Measurements from ENCODE around the gene NTMT2.
A peak's percentile ranks its signal among the peaks of the same experiment; 100 is the strongest.
"Not testable (repeated sequence)": the region's sequence is repeated elsewhere in the genome, so short reads cannot be mapped to it uniquely, and the experiment has no call there.

NTMT2 gene

GRCh38 chr1:170145770-170146676 is at the start of gene NTMT2:
NTMT2 (plus strand) TSS chr1:170145959; CDS start chr1:170146108, 149 bp downstream.
- DNase-seq (ENCODE audit: low spot score): peak; percentile 71

GRCh38 chr1:170095976-170096748 is 49.6 kb upstream of the NTMT2 start:
- DNase-seq (ENCODE audit: low spot score): no peak

- no peak for DNase-seq (ENCODE audit: low spot score)
Observed at GRCh38 chr1:170096806-170097340, 48.9 kb upstream of the NTMT2 start.

- DNase-seq (ENCODE audit: low spot score): no peak
Observed at GRCh38 chr1:170097449-170097948, 48.3 kb upstream of the NTMT2 start.

GRCh38 chr1:170113140-170113539 is 32.6 kb upstream of the NTMT2 start:
- not testable (repeated sequence) for DNase-seq (ENCODE audit: low spot score)

- DNase-seq (ENCODE audit: low spot score): peak; percentile 45
Observed at GRCh38 chr1:170114906-170115305, 30.9 kb upstream of the NTMT2 start.

- DNase-seq (ENCODE audit: low spot score): no peak
Observed at GRCh38 chr1:170122366-170122765, 23.4 kb upstream of the NTMT2 start.

- no peak for DNase-seq (ENCODE audit: low spot score)
Observed at GRCh38 chr1:170125269-170125668, 20.5 kb upstream of the NTMT2 start.

- no peak for DNase-seq (ENCODE audit: low spot score)
Observed at GRCh38 chr1:170126696-170127095, 19.1 kb upstream of the NTMT2 start.

- no peak for DNase-seq (ENCODE audit: low spot score)
Observed at GRCh38 chr1:170131450-170131849, 14.3 kb upstream of the NTMT2 start.

- DNase-seq (ENCODE audit: low spot score): no peak
Observed at GRCh38 chr1:170131984-170132383, 13.8 kb upstream of the NTMT2 start.

GRCh38 chr1:170133766-170134495 is 11.8 kb upstream of the NTMT2 start:
- no peak for DNase-seq (ENCODE audit: low spot score)

- DNase-seq (ENCODE audit: low spot score): no peak
Observed at GRCh38 chr1:170134521-170134920, 11.2 kb upstream of the NTMT2 start.

- no peak for DNase-seq (ENCODE audit: low spot score)
Observed at GRCh38 chr1:170140371-170140770, 5.4 kb upstream of the NTMT2 start.

- DNase-seq (ENCODE audit: low spot score): no peak
Observed at GRCh38 chr1:170145061-170145460, 698 bp upstream of the NTMT2 start.

GRCh38 chr1:170146720-170147263 is 1.0 kb downstream of the NTMT2 start:
- DNase-seq (ENCODE audit: low spot score): peak; percentile 46

- DNase-seq (ENCODE audit: low spot score): no peak
Observed at GRCh38 chr1:170149241-170149640, 3.5 kb downstream of the NTMT2 start.

GRCh38 chr1:170150016-170150415 is 4.3 kb downstream of the NTMT2 start:
- peak; percentile 71 for DNase-seq (ENCODE audit: low spot score)

GRCh38 chr1:170150921-170151320 is 5.2 kb downstream of the NTMT2 start:
- DNase-seq (ENCODE audit: low spot score): no peak

- no peak for DNase-seq (ENCODE audit: low spot score)
Observed at GRCh38 chr1:170153417-170153816, 7.7 kb downstream of the NTMT2 start.

GRCh38 chr1:170155055-170155454 is 9.3 kb downstream of the NTMT2 start:
- DNase-seq (ENCODE audit: low spot score): no peak

- DNase-seq (ENCODE audit: low spot score): no peak
Observed at GRCh38 chr1:170156594-170156993, 10.8 kb downstream of the NTMT2 start.

Data from COLO829 (cell line).